Inferior parietal cortex (tissue), 1 donor: Measurements from ENCODE around the gene SAA1.
A peak's percentile ranks its signal among the peaks of the same experiment; 100 is the strongest.

Source experiments
- DNase-seq: peaks from one replicate; pipeline ENCODE4 v3.0.0-alpha.2; 2016; ENCODE audit errors: extremely low spot score

SAA1 gene

GRCh38 chr11:18310800-18311340 is 44.8 kb downstream of the SAA1 start:
- DNase-seq: no peak

- peak; percentile 20 for DNase-seq
Observed at GRCh38 chr11:18312012-18312411, 45.9 kb downstream of the SAA1 start.

- no peak for DNase-seq
Observed at GRCh38 chr11:18312663-18313420, 46.8 kb downstream of the SAA1 start.

- no peak for DNase-seq
Observed at GRCh38 chr11:18313965-18314763, 48.1 kb downstream of the SAA1 start.

- no peak for DNase-seq
Observed at GRCh38 chr11:18314784-18315523, 48.9 kb downstream of the SAA1 start.

- no peak for DNase-seq
Observed at GRCh38 chr11:18315893-18316292, 49.8 kb downstream of the SAA1 start.

GRCh38 chr11:18317551-18317950 is 51.5 kb downstream of the SAA1 start:
- no peak for DNase-seq
